RWPE1 (cell line): Measurements from ENCODE around the gene APBB2.

ENCODE experiments used
- CTCF ChIA-PET: fragments of 350-600 bp; sonication (Branson Sonifier 250); formaldehyde crosslinking; extraction: SDS; loops from one replicate; lab custom pipeline; 2021; lab: Yijun Ruan, JAX
- POLR2A ChIA-PET: fragments of 400-600 bp; formaldehyde crosslinking; extraction: SDS; loops from one replicate; lab custom pipeline; 2020; ENCODE audit warnings: antibody characterized with exemption; ENCODE audit not compliant: low non-redundant PET; lab: Yijun Ruan, JAX
- DNase-seq: peaks from one replicate; pipeline ENCODE4 v3.0.0; 2012; ENCODE audit warnings: low spot score
- H3K27ac ChIP-seq: fragments of 450-650 bp; 2 replicates; pipeline ENCODE4 v1.5.1; 2017
- TF ChIP-seq, protein P1 (sequence below): fragments of 450-650 bp; conservative IDR thresholded peaks from 2 replicates; pipeline ENCODE4 v1.5.1; 2017; ENCODE audit warnings: low read depth, mild to moderate bottlenecking

APBB2 gene

DNA sequence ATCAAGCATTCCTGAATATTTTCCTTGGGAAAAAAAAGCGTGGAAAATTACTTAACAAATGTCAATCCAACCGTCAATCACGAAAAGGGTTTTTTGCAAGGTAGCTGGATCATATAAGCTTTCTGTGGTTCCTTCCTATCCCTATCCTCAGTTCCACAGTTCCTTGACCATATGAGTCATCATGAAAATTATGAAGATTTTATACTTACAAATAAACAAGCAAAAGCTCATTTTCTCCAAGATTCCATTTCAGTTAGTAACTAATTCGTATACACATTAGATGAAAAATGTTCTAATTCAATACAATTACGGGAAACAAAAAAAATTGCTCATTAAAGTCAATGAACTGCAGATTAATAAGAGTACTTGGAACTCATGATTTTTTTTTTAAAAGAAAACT, 235.8 kb downstream of the APBB2 start:
- ChIA-PET CTCF (interaction anchor here (0.6 to 0.7 kb wide), 3 partner anchors 57 to 357 kb away, joined by 3 to 6 read pairs (median 4); no protein-coding TSS in a partner anchor), POLR2A (no interaction called here)
- no peak for DNase-seq
- H3K27ac ChIP-seq, result no peak overlapping the region
- TF ChIP-seq, protein P1, sequence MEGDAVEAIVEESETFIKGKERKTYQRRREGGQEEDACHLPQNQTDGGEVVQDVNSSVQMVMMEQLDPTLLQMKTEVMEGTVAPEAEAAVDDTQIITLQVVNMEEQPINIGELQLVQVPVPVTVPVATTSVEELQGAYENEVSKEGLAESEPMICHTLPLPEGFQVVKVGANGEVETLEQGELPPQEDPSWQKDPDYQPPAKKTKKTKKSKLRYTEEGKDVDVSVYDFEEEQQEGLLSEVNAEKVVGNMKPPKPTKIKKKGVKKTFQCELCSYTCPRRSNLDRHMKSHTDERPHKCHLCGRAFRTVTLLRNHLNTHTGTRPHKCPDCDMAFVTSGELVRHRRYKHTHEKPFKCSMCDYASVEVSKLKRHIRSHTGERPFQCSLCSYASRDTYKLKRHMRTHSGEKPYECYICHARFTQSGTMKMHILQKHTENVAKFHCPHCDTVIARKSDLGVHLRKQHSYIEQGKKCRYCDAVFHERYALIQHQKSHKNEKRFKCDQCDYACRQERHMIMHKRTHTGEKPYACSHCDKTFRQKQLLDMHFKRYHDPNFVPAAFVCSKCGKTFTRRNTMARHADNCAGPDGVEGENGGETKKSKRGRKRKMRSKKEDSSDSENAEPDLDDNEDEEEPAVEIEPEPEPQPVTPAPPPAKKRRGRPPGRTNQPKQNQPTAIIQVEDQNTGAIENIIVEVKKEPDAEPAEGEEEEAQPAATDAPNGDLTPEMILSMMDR, result no peak

DNA sequence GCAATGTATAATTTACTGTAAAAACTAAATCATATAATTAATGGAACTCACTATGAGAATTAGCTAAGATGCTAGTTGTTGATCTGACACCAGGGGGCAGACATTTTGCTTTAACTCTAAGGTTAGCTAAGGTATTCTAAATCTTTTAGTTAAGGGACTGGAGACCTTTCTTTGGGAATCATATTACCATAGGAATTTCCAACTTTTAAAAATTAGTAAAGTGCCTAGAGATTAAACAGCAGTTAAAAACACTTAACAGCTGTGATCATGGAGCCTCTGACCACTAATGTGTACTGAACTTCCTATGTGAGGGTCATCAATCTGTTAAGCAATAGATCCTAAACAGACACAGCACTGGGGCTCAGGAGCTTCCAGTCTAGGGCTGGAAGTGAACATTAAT, 238.0 kb downstream of the APBB2 start:
- CTCF ChIA-PET, result interaction anchor here (0.5 to 2.0 kb wide), 9 partner anchors 14 to 938 kb away, joined by 3 to 14 read pairs (median 4); partner anchors contain the start of gene APBB2
- TF ChIP-seq, protein P1, result peak; percentile 75
- POLR2A ChIA-PET, result no interaction called here
- H3K27ac ChIP-seq, result peak overlapping the region; percentile 64
- DNase-seq, result peak; percentile 54

DNA sequence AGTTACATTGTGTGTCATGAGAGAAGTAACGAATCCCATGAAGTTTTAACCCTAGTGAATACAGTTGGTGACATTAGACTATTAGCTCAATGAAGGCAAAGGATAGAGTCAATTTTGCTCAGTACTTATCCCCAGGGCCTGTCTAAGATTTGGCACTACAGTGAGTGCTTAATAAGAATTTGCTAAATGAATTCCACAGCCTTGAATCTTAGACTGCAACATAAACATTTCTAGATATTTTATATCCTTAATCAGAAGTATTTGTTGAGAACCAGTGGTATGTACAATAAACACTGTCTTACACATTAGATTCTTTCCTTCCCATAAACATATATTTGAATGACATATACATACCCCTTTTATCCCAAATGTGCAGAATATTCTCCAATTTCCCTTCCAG, 241.6 kb downstream of the APBB2 start:
- no peak overlapping the region for H3K27ac ChIP-seq
- ChIA-PET CTCF (interaction anchor here (0.9 kb wide), 1 partner anchor 242 kb away, joined by 4 read pairs; no protein-coding TSS in a partner anchor), POLR2A (no interaction called here)
- DNase-seq, result no peak
- TF ChIP-seq, protein P1, result no peak

DNA sequence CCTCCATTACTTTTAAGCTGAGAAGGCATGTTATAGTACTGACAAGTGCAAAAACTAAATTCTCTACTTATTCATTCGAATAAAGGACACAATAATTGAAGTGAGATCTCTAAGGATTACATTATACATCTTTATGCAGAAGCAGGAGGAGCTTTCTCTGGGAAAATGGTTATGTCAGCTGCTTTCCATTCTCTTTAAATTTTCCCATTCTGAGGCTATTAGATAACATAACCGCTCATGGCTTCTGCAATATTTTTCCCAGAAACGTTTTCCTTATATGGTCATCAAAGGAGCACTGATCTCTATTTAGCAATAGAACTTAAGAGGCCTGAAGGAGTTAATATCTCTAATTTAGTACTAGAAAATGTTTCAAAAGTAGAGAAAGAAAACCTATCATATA, 243.0 kb downstream of the APBB2 start:
- DNase-seq, result no peak
- H3K27ac ChIP-seq, result no peak overlapping the region
- ChIA-PET POLR2A (no interaction called here), CTCF (interaction anchor here (0.6 kb wide), 1 partner anchor 264 kb away, joined by 3 read pairs; no protein-coding TSS in a partner anchor)
- TF ChIP-seq, protein P1, result no peak

DNA sequence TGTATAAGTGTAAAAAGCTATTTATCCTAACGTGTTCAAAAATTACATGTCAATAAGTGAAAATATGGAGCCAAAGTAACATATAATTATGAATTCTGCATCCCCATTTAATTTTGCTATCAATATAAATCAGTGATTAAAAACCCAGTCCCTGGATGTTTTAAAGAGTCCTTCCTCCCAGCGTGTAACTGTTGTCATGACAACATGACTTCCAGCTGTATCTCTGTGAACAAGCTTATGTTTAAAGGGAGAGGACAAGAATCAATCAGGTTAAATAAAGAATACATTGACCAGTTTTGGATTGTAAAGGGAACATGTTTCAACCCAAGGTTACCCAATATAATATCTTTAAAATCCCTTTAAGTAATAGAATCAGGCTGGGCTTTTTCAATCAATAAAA, 244.8 kb downstream of the APBB2 start:
- no peak for DNase-seq
- H3K27ac ChIP-seq, result no peak overlapping the region
- ChIA-PET CTCF (no interaction called here), POLR2A (no interaction called here)
- TF ChIP-seq, protein P1, result no peak

DNA sequence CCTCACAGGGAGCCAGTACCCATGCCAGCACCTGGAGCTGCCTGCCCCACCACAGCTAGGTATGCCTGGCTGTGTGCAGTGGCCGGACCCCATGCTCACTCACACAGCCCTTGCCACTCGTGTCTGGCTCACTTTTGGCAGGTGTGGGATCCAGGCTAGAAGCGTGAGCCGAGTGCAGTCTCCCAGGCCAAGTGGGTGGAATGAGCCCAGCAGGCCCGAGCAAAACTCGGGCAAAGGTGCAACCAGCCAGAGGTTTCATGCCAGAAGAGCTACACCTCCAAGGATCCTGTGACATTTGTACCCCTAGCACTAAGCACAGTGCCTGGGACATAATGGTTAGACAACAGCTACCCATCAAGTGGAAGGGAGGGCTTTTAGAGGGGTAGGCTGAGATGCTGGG, 246.8 kb downstream of the APBB2 start:
- no peak for DNase-seq
- TF ChIP-seq, protein P1, result no peak
- CTCF ChIA-PET, result interaction anchor here (0.5 kb wide), 1 partner anchor 784 kb away, joined by 4 read pairs; no protein-coding TSS in a partner anchor
- H3K27ac ChIP-seq, result peak overlapping the region; percentile 25
- POLR2A ChIA-PET, result no interaction called here
